GM11168 (cell line): ENCODE results near the gene PPM1N.

Experiments
- in situ Hi-C: fragments of 300-500 bp; cut with MboI; formaldehyde crosslinking; loops from one replicate; pipeline ENCODE4 v1.12.0; 2022; ENCODE audit warnings: low sequenced_read_pairs; ENCODE audit not compliant: unreplicated experiment

The PPM1N gene, protein sequence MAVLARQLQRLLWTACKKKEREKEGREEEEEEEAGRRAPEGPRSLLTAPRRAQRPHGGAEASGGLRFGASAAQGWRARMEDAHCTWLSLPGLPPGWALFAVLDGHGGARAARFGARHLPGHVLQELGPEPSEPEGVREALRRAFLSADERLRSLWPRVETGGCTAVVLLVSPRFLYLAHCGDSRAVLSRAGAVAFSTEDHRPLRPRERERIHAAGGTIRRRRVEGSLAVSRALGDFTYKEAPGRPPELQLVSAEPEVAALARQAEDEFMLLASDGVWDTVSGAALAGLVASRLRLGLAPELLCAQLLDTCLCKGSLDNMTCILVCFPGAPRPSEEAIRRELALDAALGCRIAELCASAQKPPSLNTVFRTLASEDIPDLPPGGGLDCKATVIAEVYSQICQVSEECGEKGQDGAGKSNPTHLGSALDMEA

GRCh38 chr19:45498411-45499195 is at the start of gene PPM1N:
Gene PPM1N, plus strand, starts transcription at chr19:45498443. Its CDS starts 30 bp downstream, at chr19:45498473.
- in situ Hi-C loops, result no loop called here

DNA sequence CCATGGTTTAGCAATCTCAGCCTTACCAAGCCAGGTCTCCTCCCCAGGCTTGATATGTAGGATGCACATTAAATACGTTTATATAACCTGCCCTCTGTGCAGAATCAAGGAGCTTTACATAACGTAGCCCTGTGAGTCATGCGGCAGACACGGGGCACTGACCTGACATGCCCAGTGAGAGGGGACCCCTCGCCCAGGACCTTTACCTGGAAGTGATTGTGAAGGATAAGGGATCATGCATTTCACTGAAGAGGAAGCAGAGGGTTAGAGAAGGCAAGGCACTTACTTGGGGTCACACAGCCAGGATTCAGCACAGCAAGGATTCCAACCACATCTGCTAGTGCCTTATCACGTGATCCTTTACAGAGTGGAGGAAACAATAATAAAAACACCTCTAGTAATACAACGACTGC is 49.4 kb upstream of the PPM1N start:
- in situ Hi-C loops, result no loop called here

GRCh38 chr19:45450012-45450333 is 48.3 kb upstream of the PPM1N start:
- in situ Hi-C loops, result no loop called here

DNA sequence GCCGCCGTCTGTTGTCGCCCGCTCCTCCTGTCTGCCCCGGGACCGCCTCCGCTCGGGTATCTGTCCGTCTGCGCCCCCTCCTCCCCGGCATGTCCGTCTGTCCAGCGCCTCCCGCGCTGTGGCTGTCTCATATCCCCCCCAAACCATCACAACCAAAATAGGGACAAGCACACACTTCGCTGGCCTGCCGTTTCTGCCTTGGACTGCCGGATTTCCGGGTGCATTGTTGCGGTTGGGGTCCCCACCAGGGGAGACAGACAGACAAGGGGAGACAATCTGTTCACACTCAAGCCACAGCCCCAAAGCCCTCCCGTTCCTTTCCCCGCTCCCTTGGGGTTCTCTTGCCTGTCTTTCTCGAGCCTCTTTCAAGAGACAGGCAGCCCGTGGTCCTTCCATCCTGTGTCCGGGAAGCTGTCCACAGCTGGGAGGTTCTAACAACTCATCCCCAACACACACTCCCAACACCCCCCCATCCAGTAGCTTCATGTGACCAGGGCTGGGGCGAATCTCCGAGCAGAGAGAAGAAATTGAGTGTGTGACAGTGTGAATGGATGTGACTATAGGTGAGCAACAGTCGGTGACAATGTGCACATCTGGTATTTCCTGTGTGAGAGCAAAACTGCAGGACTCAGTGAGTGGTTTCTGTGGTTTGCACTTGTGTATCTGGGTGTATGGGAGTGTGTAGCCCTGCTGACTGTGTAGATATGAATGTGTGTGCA is 47.0 kb upstream of the PPM1N start:
- in situ Hi-C loops, result no loop called here

GRCh38 chr19:45451850-45452387 is 46.3 kb upstream of the PPM1N start:
- in situ Hi-C loops, result no loop called here

GRCh38 chr19:45455707-45456499 is 42.3 kb upstream of the PPM1N start:
- in situ Hi-C loops, result no loop called here

GRCh38 chr19:45456500-45456815 is 41.8 kb upstream of the PPM1N start:
- in situ Hi-C loops, result no loop called here

- in situ Hi-C loops, result no loop called here
These were observed 40.5 kb upstream of the PPM1N start for GRCh38 chr19:45457776-45458175.

GRCh38 chr19:45460807-45461347 is 37.4 kb upstream of the PPM1N start:
- in situ Hi-C loops, result no loop called here

DNA sequence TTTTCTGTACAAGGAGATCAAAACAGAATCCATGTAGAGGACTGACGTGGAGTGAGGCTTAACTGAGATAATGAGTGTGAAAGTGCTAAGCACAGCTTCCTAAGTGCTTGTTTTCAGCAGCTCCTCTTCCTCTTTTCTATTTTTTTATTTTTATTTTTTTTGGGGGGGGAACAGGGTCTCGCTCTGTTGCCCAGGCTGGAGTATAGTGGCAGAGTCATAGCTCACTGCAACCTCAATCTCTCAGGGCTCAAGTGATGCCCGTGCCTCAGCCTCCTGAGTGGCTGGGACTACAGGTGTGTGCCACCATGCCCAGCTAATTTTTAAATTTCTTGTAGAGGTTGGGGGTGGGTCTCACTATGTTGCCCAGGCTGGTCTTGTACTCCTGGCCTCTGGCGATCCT is 36.1 kb upstream of the PPM1N start:
- in situ Hi-C loops, result no loop called here

- in situ Hi-C loops, result no loop called here
These were observed 35.0 kb upstream of the PPM1N start for GRCh38 chr19:45463241-45463640.

GRCh38 chr19:45464274-45464673 is 34.0 kb upstream of the PPM1N start:
- in situ Hi-C loops, result no loop called here

- in situ Hi-C loops, result no loop called here
These were observed 33.3 kb upstream of the PPM1N start for GRCh38 chr19:45464852-45465441.

DNA sequence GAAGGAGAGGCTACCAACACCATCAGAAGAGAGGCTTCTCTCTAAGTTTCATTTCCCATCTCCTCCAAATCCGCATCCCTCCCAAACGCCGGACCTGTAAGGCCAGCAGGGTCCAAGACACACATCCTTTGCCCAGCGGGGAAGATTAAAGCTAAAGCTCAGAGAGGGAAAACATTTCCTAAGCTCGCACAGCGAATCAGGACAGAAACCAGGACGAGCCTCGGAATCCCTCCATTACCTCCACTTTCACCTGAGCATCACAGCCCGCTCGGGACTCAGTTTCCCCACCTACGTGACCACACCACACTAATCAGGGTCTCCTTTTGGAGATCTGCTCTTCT is 31.2 kb upstream of the PPM1N start:
- in situ Hi-C loops, result no loop called here

GRCh38 chr19:45467456-45468158 is 30.6 kb upstream of the PPM1N start, which contains the start of gene FOSB:
Gene FOSB, plus strand, starts transcription at chr19:45467996. Its CDS starts 591 bp downstream, at chr19:45468587.
- in situ Hi-C loops, result no loop called here

- in situ Hi-C loops, result no loop called here
These were observed 30.0 kb upstream of the PPM1N start for GRCh38 chr19:45468159-45468651.

GRCh38 chr19:45468803-45469131 is 29.5 kb upstream of the PPM1N start:
- in situ Hi-C loops, result no loop called here

DNA sequence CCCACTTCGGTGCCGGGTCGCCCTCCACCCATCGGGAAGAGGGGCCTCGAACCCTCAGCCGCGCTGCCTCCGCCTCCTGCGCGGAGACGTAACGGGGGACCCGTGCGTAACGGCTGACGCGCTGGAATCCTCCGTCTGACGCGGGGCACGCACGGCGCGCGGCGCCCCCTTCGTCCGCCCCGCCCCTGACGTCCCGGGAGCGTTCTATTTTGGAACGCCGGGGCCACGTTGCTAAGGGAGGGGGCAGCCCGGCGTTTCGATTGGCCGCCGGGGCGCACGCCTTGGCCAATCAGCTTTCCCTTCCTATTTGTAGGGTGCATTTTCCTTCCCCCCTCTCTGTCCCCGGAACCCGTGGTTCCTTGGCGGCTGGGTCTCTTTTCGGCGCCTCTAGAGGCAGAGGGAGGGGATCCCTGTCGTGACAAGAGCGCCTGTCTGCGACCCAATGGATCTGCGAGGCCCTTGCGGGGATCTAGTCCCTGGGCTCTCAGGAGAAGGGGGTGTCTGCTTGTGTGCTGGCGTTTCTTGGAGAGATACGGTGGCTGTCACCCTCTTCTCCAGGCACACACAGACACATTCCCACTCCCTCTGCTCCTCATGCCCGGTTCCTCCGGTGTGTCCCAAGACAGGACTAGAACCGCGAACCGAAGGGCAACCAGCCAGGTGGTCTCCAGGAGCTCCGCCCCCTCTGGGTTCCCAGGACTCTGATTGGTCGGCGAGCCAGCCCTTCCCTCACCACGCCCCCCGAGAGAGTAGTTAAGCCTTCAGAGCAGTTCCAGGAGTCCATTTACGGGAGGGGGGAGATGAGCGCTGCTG is 28.9 kb upstream of the PPM1N start:
- in situ Hi-C loops, result no loop called here
